ENCODE data around the gene TFAP2D.

TFAP2D gene

DNA sequence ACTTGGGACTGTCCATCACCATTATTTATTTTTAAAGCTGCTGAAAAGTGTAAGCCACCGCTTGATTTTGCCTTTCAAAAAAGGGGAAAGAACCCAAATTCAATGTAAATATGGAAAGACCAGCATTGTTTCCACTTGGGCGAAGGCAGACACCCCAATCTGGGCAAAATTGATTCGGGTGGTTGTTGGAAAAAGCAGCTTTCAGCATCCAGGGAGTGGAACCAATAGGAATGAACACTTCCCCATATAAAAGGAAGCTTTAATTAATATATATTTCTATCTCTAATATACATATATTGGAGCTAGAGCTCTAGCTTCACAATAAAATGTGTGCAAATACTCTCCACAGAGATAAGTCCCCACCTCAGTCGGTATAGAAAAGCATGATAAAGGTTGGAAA, at the start of gene TFAP2D:
Gene TFAP2D, plus strand, starts transcription at position 301 of the 400 bp plus-strand sequence. CDS start 530 bp downstream, outside the sequence.
- no peak for DNase-seq (ENCODE audit: low read depth, low spot score)

DNA sequence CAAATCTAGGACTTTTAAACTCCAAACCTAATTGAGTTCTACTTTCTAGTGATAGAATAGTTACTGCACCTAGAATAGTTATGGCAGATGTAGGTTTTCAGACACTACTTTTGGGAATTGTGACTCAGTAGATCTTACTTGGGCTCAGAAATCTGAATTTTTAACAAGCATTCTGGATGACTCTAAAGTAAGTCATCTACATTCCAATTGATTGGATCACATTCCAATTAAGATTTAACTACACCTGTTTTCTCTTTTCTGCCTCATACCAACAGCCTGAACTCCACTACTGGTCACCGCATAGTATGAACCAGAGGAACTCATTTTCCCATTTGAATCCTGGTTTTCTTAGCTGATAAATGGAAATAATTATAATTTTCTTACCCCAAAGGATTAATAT, 49.5 kb upstream of the TFAP2D start:
- no peak for DNase-seq (ENCODE audit: low read depth, low spot score)

- no peak for DNase-seq (ENCODE audit: low read depth, low spot score)
Measured at GRCh38 chr6:50666089-50666488, 47.2 kb upstream of the TFAP2D start.

GRCh38 chr6:50681213-50681824, 32.0 kb upstream of the TFAP2D start:
- DNase-seq (ENCODE audit: low read depth, low spot score), result no peak

GRCh38 chr6:50689210-50689609, 24.1 kb upstream of the TFAP2D start:
- DNase-seq (ENCODE audit: low read depth, low spot score), result no peak

GRCh38 chr6:50691814-50692495, 21.4 kb upstream of the TFAP2D start:
- DNase-seq (ENCODE audit: low read depth, low spot score), result no peak

GRCh38 chr6:50698546-50698945, 14.8 kb upstream of the TFAP2D start:
- DNase-seq (ENCODE audit: low read depth, low spot score), result no peak

GRCh38 chr6:50699051-50699775, 14.1 kb upstream of the TFAP2D start:
- no peak for DNase-seq (ENCODE audit: low read depth, low spot score)

DNA sequence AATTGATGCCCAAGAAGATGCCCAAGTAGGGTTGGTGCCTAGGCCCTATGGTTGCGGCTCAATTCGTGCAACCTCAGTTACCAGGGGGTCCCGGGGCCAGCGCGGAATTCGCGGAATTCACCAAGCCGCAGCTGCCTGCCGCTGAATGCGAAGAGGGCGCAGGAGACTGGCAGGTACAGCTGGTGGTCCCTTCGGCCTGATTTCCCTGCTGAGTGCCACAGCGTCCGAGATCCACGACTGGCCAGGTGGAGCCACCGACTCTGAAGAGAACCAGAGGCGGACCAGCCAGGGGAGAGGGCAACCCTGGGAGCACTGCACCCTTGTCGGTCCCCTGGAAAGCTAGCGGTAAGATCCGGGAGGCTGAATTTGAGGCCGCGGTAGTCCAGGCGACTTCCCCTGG, 6.8 kb upstream of the TFAP2D start:
- no peak for DNase-seq (ENCODE audit: low read depth, low spot score)

DNA sequence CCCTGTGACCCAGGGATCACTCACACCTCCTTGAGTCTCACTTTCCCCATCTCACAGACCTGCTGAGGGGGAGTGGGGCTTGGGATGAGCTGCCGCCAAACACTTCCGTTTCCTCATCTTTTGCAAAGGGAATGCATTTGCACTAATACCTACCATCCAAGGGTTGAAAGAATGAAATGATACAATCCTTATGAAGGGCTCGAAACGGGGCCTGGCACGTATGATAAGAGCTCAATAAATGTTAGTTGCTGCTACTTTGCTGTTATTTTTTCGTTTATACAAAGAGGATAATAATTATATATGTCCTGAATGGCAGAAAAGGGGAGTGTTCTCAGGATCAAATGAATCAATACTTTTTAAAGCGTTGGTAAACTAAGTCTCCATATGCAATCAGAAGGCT, 6.1 kb upstream of the TFAP2D start:
- DNase-seq (ENCODE audit: low read depth, low spot score), result no peak

DNA sequence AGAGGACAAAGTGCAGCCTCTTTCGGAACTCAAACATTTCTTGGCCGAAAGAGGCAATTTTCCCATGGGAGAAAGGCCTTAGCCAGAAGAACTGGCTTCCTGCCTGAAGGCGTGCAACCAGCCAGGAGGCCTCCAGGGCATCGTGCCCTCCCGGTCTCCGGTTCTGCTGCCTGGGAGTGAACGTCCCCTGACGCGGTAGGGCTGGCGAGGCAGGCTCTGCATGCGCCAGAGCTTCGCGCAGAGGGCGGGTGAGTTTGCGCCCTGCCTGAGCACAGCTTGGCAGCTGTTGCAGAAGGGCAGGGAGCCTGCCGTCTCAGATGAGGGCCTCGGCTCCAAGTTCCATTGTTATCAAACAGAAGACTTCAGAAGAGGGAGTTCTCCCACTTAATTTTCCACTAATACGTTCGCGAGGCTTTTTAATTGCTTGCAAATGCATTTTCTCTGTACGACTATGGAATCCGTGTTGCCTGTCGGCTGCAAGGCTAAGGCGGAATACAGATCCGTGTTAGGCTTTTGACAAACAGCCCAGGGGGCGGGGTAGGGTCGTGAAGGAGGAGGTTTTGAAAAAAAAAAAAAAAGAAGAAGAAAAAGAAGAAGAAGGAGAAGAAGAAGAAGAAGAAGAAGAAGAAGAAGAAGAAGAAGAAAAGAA, 5.5 kb upstream of the TFAP2D start:
- no peak for DNase-seq (ENCODE audit: low read depth, low spot score)

DNA sequence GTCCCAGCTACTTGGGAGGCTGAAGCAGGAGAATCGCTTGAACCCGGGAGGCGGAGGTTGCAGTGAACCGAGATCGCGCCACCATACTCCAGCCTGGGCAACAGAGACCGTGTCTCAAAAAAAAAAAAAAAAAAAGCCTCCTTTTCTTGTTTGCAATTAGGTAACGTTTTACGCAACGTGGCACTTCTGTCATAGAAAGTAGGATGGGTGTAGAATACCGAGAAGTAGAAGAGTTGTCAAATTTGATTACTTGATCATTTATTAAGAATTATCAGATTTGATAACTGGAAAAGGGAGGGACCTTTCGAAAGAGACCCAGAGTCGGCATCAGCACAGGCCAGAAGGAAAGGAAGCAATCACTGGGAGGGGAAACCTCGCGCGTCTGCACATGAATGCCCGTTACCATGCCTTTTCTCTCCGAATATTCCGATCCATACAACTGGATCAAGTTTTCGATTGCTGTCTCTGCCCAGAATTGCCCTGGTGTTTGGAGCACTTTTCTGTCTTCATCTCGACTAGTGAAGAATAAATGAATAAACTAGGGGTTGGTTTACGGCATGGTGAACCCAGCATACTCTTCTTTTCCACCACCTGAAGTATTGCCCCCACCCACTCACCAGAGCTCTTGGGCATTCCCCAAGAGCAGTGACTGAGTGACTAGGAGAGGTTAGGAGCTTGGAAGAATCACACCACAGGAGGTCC, 4.5 kb upstream of the TFAP2D start:
- DNase-seq (ENCODE audit: low read depth, low spot score), result no peak

- no peak for DNase-seq (ENCODE audit: low read depth, low spot score)
Measured at GRCh38 chr6:50709366-50709734, 4.0 kb upstream of the TFAP2D start.

DNA sequence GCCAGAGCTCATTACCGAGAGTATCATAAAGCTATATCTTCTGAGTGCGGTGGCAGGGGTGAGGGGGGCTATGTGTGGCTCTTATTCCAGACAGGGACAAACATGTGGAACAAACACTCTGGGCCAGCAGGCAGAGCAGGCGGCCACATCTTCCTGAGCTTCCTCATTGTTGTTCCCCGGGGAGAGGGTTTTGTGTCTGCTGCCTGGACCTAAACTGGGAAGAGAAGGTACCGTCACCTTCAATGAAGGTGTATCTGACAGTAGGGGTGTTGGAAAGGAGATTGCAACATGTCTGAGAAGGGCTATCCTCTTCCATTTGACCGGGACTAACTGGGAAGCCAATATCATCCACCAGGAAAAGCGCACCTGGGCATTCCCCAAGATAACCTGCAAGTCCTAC, 1.6 kb upstream of the TFAP2D start:
- DNase-seq (ENCODE audit: low read depth, low spot score), result no peak

DNA sequence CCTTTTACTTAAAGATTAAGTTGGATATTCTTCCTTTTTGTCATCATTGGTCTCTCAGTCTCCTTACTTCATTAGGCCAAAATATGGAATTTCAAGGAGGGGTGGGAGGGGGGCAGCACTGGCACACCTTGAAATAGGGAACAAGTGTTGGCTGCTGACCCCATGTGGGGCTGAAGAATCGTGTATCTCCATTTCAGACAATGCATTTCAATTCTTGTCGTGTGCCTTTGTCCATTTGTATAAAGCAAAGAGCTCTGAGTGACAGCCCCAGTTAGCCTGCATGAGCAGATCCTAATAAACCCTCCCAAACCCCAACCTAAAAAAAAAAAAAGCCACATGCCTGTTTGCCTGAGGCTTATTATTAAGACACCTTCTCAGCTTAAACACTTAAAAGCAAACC, 1.0 kb upstream of the TFAP2D start:
- no peak for DNase-seq (ENCODE audit: low read depth, low spot score)

DNA sequence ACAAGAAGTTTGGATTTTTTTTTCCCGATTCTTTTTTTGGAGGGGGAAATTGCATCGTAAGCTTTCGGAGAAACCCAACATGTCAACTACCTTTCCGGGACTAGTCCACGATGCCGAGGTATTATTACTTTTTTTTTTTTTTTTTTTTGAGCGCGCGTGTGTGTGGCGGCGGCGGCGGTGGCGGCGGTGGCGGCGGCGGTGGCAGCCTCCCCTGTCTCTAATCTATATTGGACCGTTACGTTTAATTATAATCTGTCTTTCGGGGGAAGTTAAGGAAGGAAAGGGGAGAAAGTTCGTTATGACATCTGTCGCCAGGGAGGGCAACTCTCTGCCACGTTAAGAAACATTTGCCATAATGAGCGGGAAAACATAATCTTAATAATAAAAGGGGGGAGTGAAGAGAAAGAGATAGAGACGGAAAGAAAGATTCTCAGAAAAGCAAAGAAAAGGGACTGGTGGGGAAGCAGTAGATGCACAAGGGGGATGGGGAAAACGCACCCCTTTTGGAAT, 706 bp downstream of the TFAP2D start:
- no peak for DNase-seq (ENCODE audit: low read depth, low spot score)

GRCh38 chr6:50714487-50715379, 1.4 kb downstream of the TFAP2D start:
- DNase-seq (ENCODE audit: low read depth, low spot score), result no peak

GRCh38 chr6:50716899-50717509, 3.7 kb downstream of the TFAP2D start:
- no peak for DNase-seq (ENCODE audit: low read depth, low spot score)

DNA sequence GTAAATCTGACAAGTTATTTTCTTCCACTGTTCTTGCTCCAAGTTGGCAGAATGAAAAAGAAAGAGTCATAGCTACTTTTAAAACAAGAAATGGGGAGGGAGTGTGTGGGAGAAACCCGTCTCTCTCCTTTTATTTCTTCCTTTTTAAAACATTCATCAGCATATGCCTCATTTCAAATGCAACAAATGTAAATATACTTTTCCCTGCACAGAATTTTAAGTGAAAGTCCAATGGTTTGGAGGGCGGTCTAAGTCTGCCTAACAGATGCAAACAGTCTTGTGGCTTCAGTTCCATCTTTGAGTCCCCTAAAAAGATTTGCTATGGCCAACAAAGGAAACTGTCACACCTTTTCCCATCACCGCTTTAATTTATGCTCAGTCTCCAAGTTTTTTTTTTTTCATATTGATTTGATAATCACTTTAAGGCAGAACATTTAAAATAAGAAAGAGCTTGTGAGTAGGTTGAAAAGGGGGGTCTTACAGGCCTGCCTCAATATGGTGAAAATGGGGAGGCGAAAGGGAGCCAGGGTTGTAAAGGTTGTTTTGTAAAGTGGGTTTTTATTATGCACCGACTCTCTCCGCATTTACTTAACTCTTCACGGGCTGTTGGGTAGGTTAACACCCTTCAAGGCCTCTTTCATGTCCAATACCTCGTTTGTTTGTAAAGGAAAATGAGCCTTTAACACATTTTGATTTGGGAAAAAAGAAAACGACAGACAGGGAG, 4.6 kb downstream of the TFAP2D start:
- no peak for DNase-seq (ENCODE audit: low read depth, low spot score)

DNA sequence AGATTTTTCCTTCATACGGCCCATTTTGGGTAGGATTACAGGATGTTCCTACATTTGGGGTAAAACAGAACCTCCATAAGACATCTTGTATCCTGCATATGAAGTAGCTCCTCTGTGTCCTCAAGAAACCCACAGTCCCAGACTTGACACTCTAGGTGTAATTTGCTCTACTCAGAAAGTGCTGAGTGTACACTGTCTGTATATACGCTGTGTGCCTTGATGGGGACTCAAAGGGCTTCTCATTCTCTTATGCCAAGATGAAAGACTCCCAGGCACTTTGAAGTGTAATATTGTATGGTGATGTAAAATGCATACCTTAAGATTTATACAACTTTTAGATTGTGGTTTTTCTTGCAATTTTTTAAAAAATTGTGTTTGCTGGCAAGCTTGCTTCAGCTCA, 5.2 kb downstream of the TFAP2D start:
- DNase-seq (ENCODE audit: low read depth, low spot score), result no peak
